Neuronal stem cell (in vitro differentiated cells): ENCODE data around the gene MTRR.
A peak's percentile ranks its signal among the peaks of the same experiment; 100 is the strongest.

ENCODE experiments used
- DNase-seq: peaks from one replicate; pipeline ENCODE4 v3.0.0-alpha.2; 2013; ENCODE audit warnings: low spot score
- H2AFZ ChIP-seq: one replicate; pipeline ENCODE4 v1.6.1; 2013; ENCODE audit warnings: mild to moderate bottlenecking, low read length, inconsistent platforms
- H2AK5ac ChIP-seq: 2 replicates; pipeline ENCODE4 v1.6.1; 2013; ENCODE audit warnings: low read depth, mild to moderate bottlenecking, inconsistent platforms, low read length, moderate library complexity, mixed read lengths
- H2BK120ac ChIP-seq: 2 replicates; pipeline ENCODE4 v1.6.1; 2013; ENCODE audit warnings: low read depth, mild to moderate bottlenecking, inconsistent platforms, low read length, moderate library complexity, mixed read lengths
- H2BK12ac ChIP-seq: one replicate; pipeline ENCODE4 v1.6.1; 2013; ENCODE audit warnings: low read length, inconsistent platforms
- H2BK15ac ChIP-seq: 2 replicates; pipeline ENCODE4 v1.6.1; 2013; ENCODE audit warnings: mild to moderate bottlenecking, low read length, inconsistent platforms, mixed read lengths
- H2BK5ac ChIP-seq: one replicate; pipeline ENCODE4 v1.6.1; 2013; ENCODE audit warnings: inconsistent platforms, mild to moderate bottlenecking, low read length, moderate library complexity
- H3K14ac ChIP-seq: one replicate; pipeline ENCODE4 v1.6.1; 2013; ENCODE audit warnings: low read length, inconsistent platforms
- H3K18ac ChIP-seq: 2 replicates; pipeline ENCODE4 v1.6.1; 2013; ENCODE audit warnings: low read length, inconsistent platforms
- H3K23ac ChIP-seq: 2 replicates; pipeline ENCODE4 v1.6.1; 2013; ENCODE audit warnings: low read depth, mild to moderate bottlenecking, mixed read lengths, low read length, inconsistent platforms; ENCODE audit not compliant: poor library complexity
- H3K27ac ChIP-seq: replicated peaks from 3 replicates; pipeline ENCODE4 v1.5.1; 2013; ENCODE audit warnings: low read length, inconsistent platforms
- H3K27me3 ChIP-seq, 3 experiments: 2 replicates each; pipeline ENCODE4 v1.6.1; 2013; ENCODE audit warnings: low read length in 3 of 3, mild to moderate bottlenecking in 2 of 3, inconsistent platforms in 1 of 3, low read depth in 1 of 3, mixed read lengths in 1 of 3, moderate library complexity in 1 of 3; ENCODE audit not compliant: control insufficient read depth in 3 of 3, insufficient read depth in 3 of 3
- H3K36me3 ChIP-seq, 2 donors: replicated peaks in 1 of 2; 2 replicates each; pipeline ENCODE4 v1.6.1; 2013; ENCODE audit warnings: low read length in 2 of 2; ENCODE audit not compliant: control insufficient read depth in 2 of 2, insufficient read depth in 2 of 2
- H3K4ac ChIP-seq: 2 replicates; pipeline ENCODE4 v1.6.1; 2013; ENCODE audit warnings: inconsistent platforms, mild to moderate bottlenecking, low read length, moderate library complexity
- H3K4me1 ChIP-seq, 2 donors: 1 replicate in 1 of 2; 2 replicates in 1 of 2; pipeline ENCODE4 v1.6.1; 2013; ENCODE audit warnings: low read length in 2 of 2, low read depth in 1 of 2; ENCODE audit not compliant: control insufficient read depth in 2 of 2, insufficient read depth in 1 of 2
- H3K4me2 ChIP-seq: one replicate; pipeline ENCODE4 v1.6.1; 2013; ENCODE audit warnings: mild to moderate bottlenecking, low read length, inconsistent platforms; ENCODE audit not compliant: insufficient read depth, poor library complexity, severe bottlenecking
- H3K4me3 ChIP-seq, 2 donors: 2 replicates each; pipeline ENCODE4 v1.5.1; 2013; ENCODE audit warnings: low read length in 2 of 2, mild to moderate bottlenecking in 2 of 2, inconsistent platforms in 1 of 2, moderate library complexity in 1 of 2
- H3K79me1 ChIP-seq: one replicate; pipeline ENCODE4 v1.6.1; 2013; ENCODE audit warnings: low read depth, mild to moderate bottlenecking, inconsistent platforms, low read length, moderate library complexity
- H3K9ac ChIP-seq: one replicate; pipeline ENCODE4 v1.6.1; 2013; ENCODE audit warnings: mild to moderate bottlenecking, low read depth, low read length, inconsistent platforms; ENCODE audit not compliant: poor library complexity
- H3K9me3 ChIP-seq, 2 donors: replicated peaks in 1 of 2; 2 replicates each; pipeline versions ENCODE3 to v1.6.1; 2013; ENCODE audit warnings: low read length in 2 of 2, mild to moderate bottlenecking in 2 of 2, inconsistent platforms in 1 of 2, low read depth in 1 of 2, mixed read lengths in 1 of 2, moderate library complexity in 1 of 2; ENCODE audit not compliant: control insufficient read depth in 2 of 2, insufficient read depth in 1 of 2
- H4K8ac ChIP-seq: one replicate; pipeline ENCODE4 v1.6.1; 2013; ENCODE audit warnings: low read depth, mild to moderate bottlenecking, inconsistent platforms, low read length, moderate library complexity
- H4K91ac ChIP-seq: one replicate; pipeline ENCODE4 v1.6.1; 2013; ENCODE audit warnings: low read length, low read depth, mild to moderate bottlenecking, inconsistent platforms; ENCODE audit not compliant: poor library complexity
- whole genome bisulfite sequencing, 2 donors: extraction: QIAGEN DNeasy Blood & Tissue Kit; methylation state at CpG; one replicate each; pipeline ENCODE4 v1.1.7; 2013; ENCODE audit warnings: missing lambda C conversion rate in 2 of 2, mixed read lengths in 1 of 2; ENCODE audit not compliant: insufficient read length in 2 of 2, insufficient replicate concordance in 1 of 2; ENCODE audit errors: extremely low coverage in 2 of 2; 5-methylcytosine and 5-hydroxymethylcytosine counted together

MTRR gene

DNA sequence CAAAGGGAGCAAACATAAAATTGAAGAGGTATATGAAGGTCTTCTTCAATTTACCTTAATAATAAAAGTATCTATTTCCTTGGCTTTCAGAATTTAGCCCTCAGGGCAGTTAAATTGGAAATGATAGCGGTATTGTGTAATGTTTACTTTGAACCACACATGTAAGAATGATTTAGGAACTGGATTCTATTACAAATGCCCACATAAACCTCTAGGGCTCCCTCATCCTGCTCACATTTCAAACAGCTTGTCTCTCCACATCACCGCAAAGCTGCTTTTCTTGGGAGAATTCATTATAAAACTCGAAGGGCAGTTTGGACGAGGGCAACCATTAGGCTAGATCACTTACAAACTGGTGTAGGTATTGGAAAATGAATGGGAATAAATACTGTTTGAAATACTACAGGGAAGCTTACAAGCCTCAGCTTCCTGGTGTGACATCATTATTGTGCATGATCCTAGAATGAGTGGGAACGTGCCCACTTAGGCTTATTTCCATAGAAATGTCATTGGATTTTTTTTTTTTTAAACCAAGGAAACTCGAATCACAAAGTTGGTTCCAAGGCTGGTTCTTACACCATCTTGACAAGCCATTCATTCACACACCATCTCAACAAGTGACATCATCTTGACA lies 47.3 kb downstream of the MTRR start:
- no peak overlapping the region for H3K27ac ChIP-seq
- H3K27me3 ChIP-seq: no peaks in the 10 kb centered on the region
- no peak overlapping the region for H3K14ac ChIP-seq

DNA sequence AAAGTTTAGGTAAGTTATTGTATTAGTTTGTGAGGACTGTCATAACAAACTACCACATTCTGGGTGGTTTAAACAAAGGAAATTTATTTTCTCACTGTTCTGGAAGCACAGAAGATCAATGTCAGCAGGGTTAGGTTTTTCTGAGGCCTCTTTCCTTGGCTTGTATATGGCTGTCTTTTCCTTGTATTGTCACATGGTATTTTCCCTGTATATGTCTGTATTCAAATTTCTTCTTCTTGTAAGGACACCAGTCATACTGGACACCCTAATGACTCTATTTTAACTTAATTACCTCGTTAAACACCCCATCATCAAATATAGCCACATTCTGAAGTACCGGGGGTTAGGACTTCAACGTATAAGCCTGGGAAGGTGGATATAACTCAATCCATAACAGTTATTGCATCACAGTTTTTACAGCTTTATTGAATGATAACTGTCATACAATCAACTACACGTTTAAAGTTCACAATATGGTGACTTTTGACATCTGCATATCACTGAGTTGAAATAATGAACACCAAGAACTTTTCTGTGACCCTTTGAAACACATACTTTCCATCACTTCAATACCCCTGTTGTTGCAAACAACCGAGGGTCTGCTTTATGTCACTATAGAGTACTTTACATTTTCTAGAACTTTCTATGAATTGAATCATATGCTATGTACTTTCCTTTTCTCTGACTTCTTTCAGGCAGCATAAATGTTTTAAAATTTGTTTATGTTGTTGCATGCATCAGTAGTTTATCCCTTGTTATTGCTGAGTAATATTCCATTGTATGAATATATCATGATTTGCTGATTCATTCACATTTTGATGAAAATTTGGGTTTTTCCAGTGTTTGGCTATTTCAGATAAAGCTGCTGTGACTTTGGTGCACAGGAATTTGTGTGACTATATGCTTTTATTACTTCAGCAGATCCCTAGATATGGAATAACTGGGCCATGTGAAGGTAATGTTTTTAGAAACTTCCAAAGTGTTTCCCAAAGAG lies 48.5 kb downstream of the MTRR start:
- no peak overlapping the region for H3K18ac ChIP-seq
- H3K36me3 ChIP-seq: no peaks in the 10 kb centered on the region
- H3K9me3 ChIP-seq: no peaks in the 10 kb centered on the region
- H3K4me1 ChIP-seq: no peaks in the 10 kb centered on the region
- H3K9ac ChIP-seq: no peak overlapping the region
- H3K14ac ChIP-seq: no peak overlapping the region
- no peak overlapping the region for H3K27ac ChIP-seq
- no peak overlapping the region for H2BK12ac ChIP-seq
- WGBS, 2 donors: no CpG with 5 or more reads among the region's 5 CpGs
- no peak overlapping the region for H2BK120ac ChIP-seq
- H3K4me2 ChIP-seq: no peak overlapping the region
- no peak overlapping the region for H2AFZ ChIP-seq
- H3K79me1 ChIP-seq: no peaks in the 10 kb centered on the region
- H3K23ac ChIP-seq: no peak overlapping the region
- no peaks in the 10 kb centered on the region for H3K27me3 ChIP-seq
- H2AK5ac ChIP-seq: no peak overlapping the region
- no peak for DNase-seq
- no peak overlapping the region for H3K4me3 ChIP-seq
- no peak overlapping the region for H2BK15ac ChIP-seq
- H4K8ac ChIP-seq: no peak overlapping the region
- no peak overlapping the region for H4K91ac ChIP-seq
- no peak overlapping the region for H2BK5ac ChIP-seq
- no peak overlapping the region for H3K4ac ChIP-seq

More for the DNA sequence above, 47.3 kb downstream of the MTRR start:
- Histone ChIP-seq H2AFZ (no peak overlapping the region), H3K4me1 (no peaks in the 10 kb centered on the region), H3K4me3 (no peak overlapping the region), H3K36me3 (no peaks in the 10 kb centered on the region), H3K9ac (no peak overlapping the region), H3K18ac (no peak overlapping the region), H2BK120ac (no peak overlapping the region), H2BK15ac (no peak overlapping the region), H3K23ac (no peak overlapping the region), H3K9me3 (no peaks in the 10 kb centered on the region), H3K4me2 (no peak overlapping the region), H2BK5ac (no peak overlapping the region), H2AK5ac (no peak overlapping the region), H3K4ac (no peak overlapping the region), H4K91ac (no peak overlapping the region), H2BK12ac (no peak overlapping the region), H3K79me1 (no peaks in the 10 kb centered on the region), H4K8ac (no peak overlapping the region)
- WGBS, 2 donors: no CpG with 5 or more reads among the region's 6 CpGs
- DNase-seq: no peak

DNA sequence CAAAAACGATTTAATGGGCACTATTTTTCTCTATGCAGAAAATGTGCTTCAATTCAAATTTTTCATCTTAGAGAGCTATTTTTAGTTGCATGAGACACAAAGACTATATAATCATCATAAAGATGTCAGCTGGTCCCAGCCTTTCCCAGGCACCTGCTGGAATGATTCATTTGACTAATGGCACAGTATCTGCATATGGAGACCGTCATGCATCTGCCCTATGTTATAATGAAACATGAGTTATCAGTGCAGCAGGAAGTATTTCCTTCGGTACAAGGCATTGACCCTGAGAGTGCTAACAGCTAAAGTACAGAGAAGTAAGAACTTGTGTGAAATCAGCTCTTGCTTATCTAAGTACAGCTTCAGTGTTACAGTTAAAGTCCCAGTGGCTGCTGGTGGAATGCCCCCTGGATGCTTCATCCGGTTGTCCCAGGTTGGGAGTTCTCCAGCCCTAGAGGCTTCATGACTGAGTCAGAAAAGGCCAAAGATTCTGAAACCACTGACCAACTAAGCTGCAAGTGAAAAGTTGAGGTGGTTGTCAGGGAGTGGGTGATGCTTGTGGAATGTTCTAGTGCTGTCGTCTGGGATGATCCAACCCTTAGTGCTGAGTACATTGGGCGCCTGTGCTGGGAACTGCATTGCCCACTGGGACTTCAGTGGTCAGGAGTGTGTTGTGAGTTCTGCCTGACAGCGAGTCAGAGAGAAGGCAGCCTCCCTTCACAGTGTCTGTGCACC lies 57.2 kb downstream of the MTRR start:
- no CpG with 5 or more reads among the region's 7 CpGs for whole genome bisulfite sequencing, 2 donors
- H2BK120ac ChIP-seq: no peak overlapping the region
- no peak for DNase-seq
- H3K4ac ChIP-seq: no peak overlapping the region
- H4K91ac ChIP-seq: no peak overlapping the region
- H3K36me3 ChIP-seq: no peaks in the 10 kb centered on the region
- H3K4me3 ChIP-seq: no peak overlapping the region
- no peak overlapping the region for H3K18ac ChIP-seq
- H3K27me3 ChIP-seq: no peaks in the 10 kb centered on the region
- H2BK12ac ChIP-seq: no peak overlapping the region
- no peak overlapping the region for H3K23ac ChIP-seq
- no peaks in the 10 kb centered on the region for H3K9me3 ChIP-seq
- no peak overlapping the region for H3K9ac ChIP-seq
- no peak overlapping the region for H2BK5ac ChIP-seq
- no peak overlapping the region for H3K27ac ChIP-seq
- H3K4me2 ChIP-seq: no peak overlapping the region
- no peak overlapping the region for H2AFZ ChIP-seq
- no peak overlapping the region for H3K14ac ChIP-seq
- H4K8ac ChIP-seq: no peak overlapping the region
- no peaks in the 10 kb centered on the region for H3K4me1 ChIP-seq
- H2AK5ac ChIP-seq: no peak overlapping the region
- H2BK15ac ChIP-seq: peak overlapping the region; percentile 22
- H3K79me1 ChIP-seq: peaks cover 2% of the 10 kb centered on the region

DNA sequence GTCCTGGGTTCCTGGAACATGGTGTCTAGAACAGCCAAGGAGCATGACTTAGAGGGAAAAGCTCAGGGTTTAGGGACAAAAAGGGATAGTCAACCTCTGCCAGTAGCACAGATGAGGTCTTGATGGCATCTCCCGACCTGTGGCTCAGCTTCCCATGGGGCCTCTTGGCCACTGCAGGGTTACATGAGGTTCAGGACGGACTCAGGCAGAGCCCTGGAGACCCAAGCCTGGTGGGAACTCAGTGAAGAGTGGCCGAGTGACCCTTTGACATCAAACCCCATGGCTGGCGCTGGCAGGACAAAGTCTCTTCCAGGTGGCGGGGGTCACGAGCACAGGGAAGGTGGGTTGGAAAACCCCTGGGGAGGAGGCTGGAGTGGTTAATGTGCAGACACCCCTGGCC lies 57.8 kb downstream of the MTRR start:
- Histone ChIP-seq H3K36me3 (no peaks in the 10 kb centered on the region), H4K91ac (no peak overlapping the region), H2BK5ac (no peak overlapping the region), H3K9me3 (no peaks in the 10 kb centered on the region), H3K4me2 (no peak overlapping the region), H3K23ac (no peak overlapping the region), H3K18ac (no peak overlapping the region), H3K4ac (no peak overlapping the region), H2BK12ac (no peak overlapping the region), H2AK5ac (peak overlapping the region; percentile 76), H3K27me3 (no peaks in the 10 kb centered on the region), H2BK15ac (peak overlapping the region; percentile 87), H2BK120ac (no peak overlapping the region), H2AFZ (no peak overlapping the region), H3K4me3 (no peak overlapping the region), H3K14ac (no peak overlapping the region), H3K4me1 (no peaks in the 10 kb centered on the region), H3K9ac (no peak overlapping the region), H3K79me1 (peaks cover 2% of the 10 kb centered on the region), H3K27ac (no peak overlapping the region), H4K8ac (no peak overlapping the region)
- WGBS, 2 donors: no CpG with 5 or more reads among the region's 6 CpGs
- no peak for DNase-seq
